Body of pancreas (tissue), 4 donors: ENCODE measurements around the gene DHX35.

ENCODE experiments used
- POLR2A ChIP-seq, 3 donors: fragments of 450-650 bp; IDR thresholded peaks; one replicate each; pipeline ENCODE4 v1.6.1; 2016; ENCODE audit warnings: antibody characterized with exemption in 3 of 3, mild to moderate bottlenecking in 2 of 3
- TF ChIP-seq, protein P1 (sequence below), 7 experiments: fragments of 450-650 bp in 4 of 7; fragments of 200-600 bp in 3 of 7; sonication (generic) in 3 of 7; IDR thresholded peaks; one replicate each; pipeline ENCODE4 v1.5.1; 2016 to 2019; ENCODE audit warnings: antibody characterized with exemption in 7 of 7

DNA sequence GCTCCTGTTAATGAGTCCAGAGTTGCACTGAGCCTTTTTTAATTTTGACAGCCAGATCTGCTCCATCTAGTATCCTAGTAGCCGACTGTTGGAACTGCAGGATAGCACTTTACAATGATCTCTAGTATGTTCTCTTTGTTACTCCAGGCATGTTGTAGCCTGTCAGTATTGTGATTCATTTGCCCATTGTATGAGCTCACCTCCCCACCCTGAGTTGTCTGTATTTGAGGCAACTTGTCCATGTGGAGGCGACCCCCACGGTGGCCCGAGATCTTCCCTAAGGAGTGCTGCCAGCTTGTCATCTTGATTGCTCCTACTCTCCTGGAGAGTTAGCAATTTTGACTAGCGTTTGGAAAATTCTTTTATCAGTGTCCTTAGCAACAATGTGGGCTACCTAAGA is 67.2 kb downstream of the DHX35 start:
- TF ChIP-seq, protein P1, sequence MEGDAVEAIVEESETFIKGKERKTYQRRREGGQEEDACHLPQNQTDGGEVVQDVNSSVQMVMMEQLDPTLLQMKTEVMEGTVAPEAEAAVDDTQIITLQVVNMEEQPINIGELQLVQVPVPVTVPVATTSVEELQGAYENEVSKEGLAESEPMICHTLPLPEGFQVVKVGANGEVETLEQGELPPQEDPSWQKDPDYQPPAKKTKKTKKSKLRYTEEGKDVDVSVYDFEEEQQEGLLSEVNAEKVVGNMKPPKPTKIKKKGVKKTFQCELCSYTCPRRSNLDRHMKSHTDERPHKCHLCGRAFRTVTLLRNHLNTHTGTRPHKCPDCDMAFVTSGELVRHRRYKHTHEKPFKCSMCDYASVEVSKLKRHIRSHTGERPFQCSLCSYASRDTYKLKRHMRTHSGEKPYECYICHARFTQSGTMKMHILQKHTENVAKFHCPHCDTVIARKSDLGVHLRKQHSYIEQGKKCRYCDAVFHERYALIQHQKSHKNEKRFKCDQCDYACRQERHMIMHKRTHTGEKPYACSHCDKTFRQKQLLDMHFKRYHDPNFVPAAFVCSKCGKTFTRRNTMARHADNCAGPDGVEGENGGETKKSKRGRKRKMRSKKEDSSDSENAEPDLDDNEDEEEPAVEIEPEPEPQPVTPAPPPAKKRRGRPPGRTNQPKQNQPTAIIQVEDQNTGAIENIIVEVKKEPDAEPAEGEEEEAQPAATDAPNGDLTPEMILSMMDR (IDR thresholded peaks at IDR 0.05), result no peak
- TF ChIP-seq POLR2A (IDR thresholded peaks at IDR 0.05), result no peak
